A673 (cell line): Measurements from ENCODE around the gene LYPD4.

Source experiments
- EZH2 ChIP-seq: fragments of 200-600 bp; sonication (generic); IDR thresholded peaks from 2 replicates; pipeline ENCODE4 v1.6.1; 2017; ENCODE audit warnings: borderline replicate concordance, low read depth, mild to moderate bottlenecking, mixed read lengths, antibody characterized with exemption, low read length; ENCODE audit not compliant: poor library complexity, severe bottlenecking
- TF ChIP-seq, protein P1 (sequence below): fragments of 300-800, 200-600 bp; sonication (generic); conservative IDR thresholded peaks from 2 replicates; pipeline ENCODE4 v1.5.1; 2017; ENCODE audit warnings: low read depth, mild to moderate bottlenecking, antibody characterized with exemption, low read length, moderate library complexity, mixed read lengths

- TF ChIP-seq, protein P1, sequence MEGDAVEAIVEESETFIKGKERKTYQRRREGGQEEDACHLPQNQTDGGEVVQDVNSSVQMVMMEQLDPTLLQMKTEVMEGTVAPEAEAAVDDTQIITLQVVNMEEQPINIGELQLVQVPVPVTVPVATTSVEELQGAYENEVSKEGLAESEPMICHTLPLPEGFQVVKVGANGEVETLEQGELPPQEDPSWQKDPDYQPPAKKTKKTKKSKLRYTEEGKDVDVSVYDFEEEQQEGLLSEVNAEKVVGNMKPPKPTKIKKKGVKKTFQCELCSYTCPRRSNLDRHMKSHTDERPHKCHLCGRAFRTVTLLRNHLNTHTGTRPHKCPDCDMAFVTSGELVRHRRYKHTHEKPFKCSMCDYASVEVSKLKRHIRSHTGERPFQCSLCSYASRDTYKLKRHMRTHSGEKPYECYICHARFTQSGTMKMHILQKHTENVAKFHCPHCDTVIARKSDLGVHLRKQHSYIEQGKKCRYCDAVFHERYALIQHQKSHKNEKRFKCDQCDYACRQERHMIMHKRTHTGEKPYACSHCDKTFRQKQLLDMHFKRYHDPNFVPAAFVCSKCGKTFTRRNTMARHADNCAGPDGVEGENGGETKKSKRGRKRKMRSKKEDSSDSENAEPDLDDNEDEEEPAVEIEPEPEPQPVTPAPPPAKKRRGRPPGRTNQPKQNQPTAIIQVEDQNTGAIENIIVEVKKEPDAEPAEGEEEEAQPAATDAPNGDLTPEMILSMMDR = no peak
- TF ChIP-seq EZH2 = no peak
Measured at GRCh38 chr19:41879670-41880328, 35.3 kb upstream of the LYPD4 start.
